A549 treated with Mapracorat at 1 μM for 4 hours (cell line): ENCODE measurements around the gene FOXC1. TPM values are rescaled to one million over a fixed set of nuclear protein-coding genes. Genes with fewer than 3 reads are reported as not detected.

Source experiments
- total RNA-seq: library from RNA; stranded (reverse); fragments of 200-300 nt; extraction: Qiagen RNA extraction; gene quantifications from 5 replicates; pipeline ENCODE4 v1.2.3, GENCODE V29; 2022

FOXC1 gene
- total RNA-seq: 5.1 to 8.2 TPM (median 7.2 TPM) in 5 replicates

DNA sequence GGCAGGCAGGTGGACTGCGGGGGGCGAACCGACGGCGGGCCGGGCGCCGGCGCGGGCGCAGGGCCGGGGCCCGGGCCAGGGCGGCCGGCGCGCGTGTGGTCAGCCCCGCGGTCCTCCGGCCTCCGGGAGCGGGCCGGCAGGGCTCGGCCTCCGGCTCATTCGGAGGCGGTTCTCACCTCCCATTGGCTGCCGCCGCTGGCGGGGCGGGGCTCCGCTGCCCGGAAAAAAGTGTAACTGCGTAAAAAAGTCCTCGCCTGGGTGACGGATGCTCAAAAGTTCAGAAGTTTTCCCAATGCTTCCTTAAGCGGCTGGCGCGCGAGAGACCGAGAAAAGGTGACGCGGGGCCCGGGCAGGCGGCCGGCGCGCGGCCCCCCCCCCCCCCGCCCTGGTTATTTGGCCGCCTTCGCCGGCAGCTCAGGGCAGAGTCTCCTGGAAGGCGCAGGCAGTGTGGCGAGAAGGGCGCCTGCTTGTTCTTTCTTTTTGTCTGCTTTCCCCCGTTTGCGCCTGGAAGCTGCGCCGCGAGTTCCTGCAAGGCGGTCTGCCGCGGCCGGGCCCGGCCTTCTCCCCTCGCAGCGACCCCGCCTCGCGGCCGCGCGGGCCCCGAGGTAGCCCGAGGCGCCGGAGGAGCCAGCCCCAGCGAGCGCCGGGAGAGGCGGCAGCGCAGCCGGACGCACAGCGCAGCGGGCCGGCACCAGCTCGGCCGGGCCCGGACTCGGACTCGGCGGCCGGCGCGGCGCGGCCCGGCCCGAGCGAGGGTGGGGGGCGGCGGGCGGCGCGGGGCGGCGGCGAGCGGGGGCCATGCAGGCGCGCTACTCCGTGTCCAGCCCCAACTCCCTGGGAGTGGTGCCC lies at the start of gene FOXC1:
Gene FOXC1, plus strand, starts transcription at position 268 of the 849 bp plus-strand sequence. Its CDS starts 531 bp downstream, at position 799.

Other genes with a start within 250 kb of the FOXC1 start
- 17.3 to 24.3 TPM (median 23.1 TPM) in 5 replicates for gene FOXF2, start 220.3 kb upstream of the FOXC1 start, total RNA-seq